Activated CD8-positive, alpha-beta T cell treated with anti-CD3 and anti-CD28 coated beads for 36 hours (primary cell): ENCODE measurements around the gene MBD5. TPM values are rescaled to one million over a fixed set of nuclear protein-coding genes. Genes with fewer than 3 reads are reported as not detected.

Experiments
- ATAC-seq: fragments of 200-7000 bp; cut with Tn5 transposase; one replicate; pipeline ENCODE4 v1.10.0; 2021; ENCODE audit warnings: mild to moderate bottlenecking, moderate library complexity
- CTCF ChIA-PET: fragments of 350-600 bp; sonication (Branson Sonifier 250); formaldehyde crosslinking; loops from one replicate; lab custom pipeline; 2021; ENCODE audit warnings: antibody characterized with exemption; lab: Charles Lee
- POLR2A ChIA-PET: fragments of 350-600 bp; sonication (Branson Sonifier 250); formaldehyde crosslinking; loops from one replicate; lab custom pipeline; 2021; ENCODE audit warnings: antibody characterized with exemption; lab: Charles Lee
- DNase-seq: peaks from one replicate; pipeline ENCODE4 v3.0.0-alpha.2; 2020
- H3K27ac Mint-ChIP-seq: one replicate; pipeline ENCODE4 v1.8.0; 2021; ENCODE audit warnings: mild to moderate bottlenecking, mixed read lengths
- H3K27me3 Mint-ChIP-seq: one replicate; pipeline ENCODE4 v1.8.0; 2021; ENCODE audit warnings: mixed read lengths
- H3K36me3 Mint-ChIP-seq: one replicate; pipeline ENCODE4 v1.8.0; 2021; ENCODE audit warnings: low read depth, mixed read lengths
- H3K4me1 Mint-ChIP-seq: one replicate; pipeline ENCODE4 v1.8.0; 2021; ENCODE audit warnings: low read depth, mixed read lengths
- H3K4me3 Mint-ChIP-seq: one replicate; pipeline ENCODE4 v1.8.0; 2021; ENCODE audit warnings: mild to moderate bottlenecking, moderate library complexity, mixed read lengths
- H3K9me3 Mint-ChIP-seq: one replicate; pipeline ENCODE4 v1.8.0; 2021; ENCODE audit warnings: mixed read lengths
- intact Hi-C: fragments of 100-400 bp; cut with micrococcal nuclease; formaldehyde crosslinking; loops from one replicate; pipeline ENCODE4 v1.10.0; 2022
- total RNA-seq, 2 experiments: library from RNA; stranded (reverse); gene quantifications; one replicate each; pipeline ENCODE4 v1.2.3, GENCODE V29; 2021
- TF ChIP-seq, protein P1 (sequence below): fragments of 200-600 bp; IDR thresholded peaks from one replicate; pipeline ENCODE4 v1.8.0; 2022; ENCODE audit warnings: antibody characterized with exemption, mild to moderate bottlenecking

MBD5 gene
- total RNA-seq, 2 experiments from 2014 or later, result 16.6 to 17.9 TPM

DNA sequence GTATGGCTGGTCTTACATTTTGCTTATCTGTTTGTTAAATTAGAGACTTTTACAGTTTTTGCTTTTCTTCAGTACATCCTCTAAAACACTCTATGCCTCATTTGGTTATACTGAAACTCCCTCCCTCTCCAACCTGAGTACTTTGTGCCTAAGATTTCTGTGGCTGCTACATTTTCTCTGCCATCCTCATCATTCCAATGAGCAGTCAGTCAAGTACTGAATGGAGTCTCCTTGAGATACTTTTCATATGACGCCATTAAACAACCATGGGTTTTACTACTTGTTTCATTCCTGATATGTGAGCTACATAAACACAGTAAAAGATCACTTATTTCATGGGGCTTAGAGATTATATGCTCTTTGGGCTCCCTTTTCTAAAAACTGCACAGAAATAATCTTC is 427.0 kb downstream of the MBD5 start:
- CTCF ChIA-PET, result no interaction called here
- no peak for ATAC-seq
- Mint-ChIP-seq H3K4me1 (no peaks in the 10 kb centered on the region), H3K27me3 (no peaks in the 10 kb centered on the region), H3K36me3 (no peaks in the 10 kb centered on the region), H3K4me3 (no peak overlapping the region), H3K27ac (no peak overlapping the region), H3K9me3 (no peaks in the 10 kb centered on the region)
- intact Hi-C loops, result no loop called here
- TF ChIP-seq, protein P1, sequence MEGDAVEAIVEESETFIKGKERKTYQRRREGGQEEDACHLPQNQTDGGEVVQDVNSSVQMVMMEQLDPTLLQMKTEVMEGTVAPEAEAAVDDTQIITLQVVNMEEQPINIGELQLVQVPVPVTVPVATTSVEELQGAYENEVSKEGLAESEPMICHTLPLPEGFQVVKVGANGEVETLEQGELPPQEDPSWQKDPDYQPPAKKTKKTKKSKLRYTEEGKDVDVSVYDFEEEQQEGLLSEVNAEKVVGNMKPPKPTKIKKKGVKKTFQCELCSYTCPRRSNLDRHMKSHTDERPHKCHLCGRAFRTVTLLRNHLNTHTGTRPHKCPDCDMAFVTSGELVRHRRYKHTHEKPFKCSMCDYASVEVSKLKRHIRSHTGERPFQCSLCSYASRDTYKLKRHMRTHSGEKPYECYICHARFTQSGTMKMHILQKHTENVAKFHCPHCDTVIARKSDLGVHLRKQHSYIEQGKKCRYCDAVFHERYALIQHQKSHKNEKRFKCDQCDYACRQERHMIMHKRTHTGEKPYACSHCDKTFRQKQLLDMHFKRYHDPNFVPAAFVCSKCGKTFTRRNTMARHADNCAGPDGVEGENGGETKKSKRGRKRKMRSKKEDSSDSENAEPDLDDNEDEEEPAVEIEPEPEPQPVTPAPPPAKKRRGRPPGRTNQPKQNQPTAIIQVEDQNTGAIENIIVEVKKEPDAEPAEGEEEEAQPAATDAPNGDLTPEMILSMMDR, result no peak
- no peak for DNase-seq
- POLR2A ChIA-PET, result no interaction called here

DNA sequence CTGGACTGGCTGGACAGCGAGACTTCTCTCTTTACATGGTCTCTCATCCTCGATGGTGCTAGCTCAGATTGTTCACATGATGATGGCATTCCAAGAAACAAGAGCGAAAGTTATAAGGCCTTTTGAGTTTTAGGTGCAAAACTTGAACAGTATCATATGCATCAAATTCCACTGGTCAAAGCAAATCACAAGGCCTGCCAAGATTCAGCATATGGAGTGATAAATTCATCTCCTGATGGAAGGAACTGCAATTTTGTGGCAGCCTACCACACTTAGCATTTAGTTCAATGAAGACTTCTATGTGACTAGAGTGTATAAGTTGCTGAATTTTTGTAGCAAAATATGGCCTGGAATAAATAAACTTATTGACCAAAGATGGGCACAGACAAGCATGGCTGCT is 429.6 kb downstream of the MBD5 start:
- ChIA-PET CTCF (interaction anchor here (0.6 kb wide), 1 partner anchor 475 kb away, joined by 3 read pairs; no protein-coding TSS in a partner anchor), POLR2A (no interaction called here)
- DNase-seq (no peak), ATAC-seq (no peak)
- H3K27ac Mint-ChIP-seq, result no peak overlapping the region
- intact Hi-C loops, result no loop called here
- no peaks in the 10 kb centered on the region for H3K9me3 Mint-ChIP-seq
- H3K4me3 Mint-ChIP-seq, result no peak overlapping the region
- no peaks in the 10 kb centered on the region for H3K27me3 Mint-ChIP-seq
- H3K36me3 Mint-ChIP-seq, result no peaks in the 10 kb centered on the region
- TF ChIP-seq, protein P1, result no peak
- H3K4me1 Mint-ChIP-seq, result no peaks in the 10 kb centered on the region

DNA sequence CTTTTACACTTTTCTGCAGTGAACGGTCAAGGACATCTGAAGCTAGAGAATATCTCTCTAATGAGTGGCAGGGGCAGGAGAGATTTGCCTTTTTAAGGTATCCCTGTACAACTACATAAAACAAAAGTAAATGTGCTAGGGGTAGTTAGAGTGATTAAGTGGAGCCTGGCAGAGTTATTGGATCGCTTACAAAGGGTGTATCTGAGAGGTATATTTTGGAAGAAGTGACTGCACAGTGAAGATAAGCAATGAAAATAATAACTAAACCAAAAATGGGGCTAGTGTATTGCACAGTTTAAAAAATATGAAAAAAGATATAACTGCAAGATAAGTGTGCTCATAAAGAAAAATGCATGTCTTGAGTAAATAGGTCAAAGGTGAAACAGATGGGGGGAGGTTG is 430.2 kb downstream of the MBD5 start:
- no peak overlapping the region for H3K4me3 Mint-ChIP-seq

DNA sequence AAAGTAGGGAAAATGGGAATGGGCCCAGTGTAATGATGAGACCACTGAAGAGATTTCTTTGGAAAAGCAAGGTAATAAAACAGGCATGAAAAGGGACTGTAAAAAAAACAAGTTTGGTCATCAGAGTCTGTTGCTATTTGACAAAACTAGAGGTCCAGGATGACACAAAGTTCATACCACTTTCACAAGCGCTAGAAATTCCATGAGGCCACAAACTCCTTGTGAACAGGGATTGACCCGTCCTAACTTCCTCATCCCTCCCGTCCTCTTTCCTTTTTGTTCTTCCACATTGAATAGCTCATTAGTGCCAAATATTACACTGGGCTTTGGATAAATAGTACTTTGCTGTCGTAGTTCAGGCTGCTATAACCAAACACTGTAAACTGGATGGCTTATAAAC is 434.9 kb downstream of the MBD5 start:
- ATAC-seq, result no peak
- no peak overlapping the region for H3K27ac Mint-ChIP-seq
- H3K4me3 Mint-ChIP-seq, result no peak overlapping the region
- intact Hi-C loops, result no loop called here
- no peaks in the 10 kb centered on the region for H3K9me3 Mint-ChIP-seq
- TF ChIP-seq, protein P1, result no peak
- no peak for DNase-seq
- CTCF ChIA-PET, result no interaction called here
- POLR2A ChIA-PET, result no interaction called here
- H3K4me1 Mint-ChIP-seq, result no peaks in the 10 kb centered on the region
- H3K36me3 Mint-ChIP-seq, result no peaks in the 10 kb centered on the region
- H3K27me3 Mint-ChIP-seq, result no peaks in the 10 kb centered on the region

More for the DNA sequence above, 430.2 kb downstream of the MBD5 start:
- intact Hi-C loops, result no loop called here
- ChIA-PET POLR2A (no interaction called here), CTCF (interaction anchor here (1.1 kb wide), 1 partner anchor 58 kb away, joined by 4 read pairs; no protein-coding TSS in a partner anchor)
- H3K36me3 Mint-ChIP-seq, result no peaks in the 10 kb centered on the region
- no peaks in the 10 kb centered on the region for H3K9me3 Mint-ChIP-seq
- no peaks in the 10 kb centered on the region for H3K27me3 Mint-ChIP-seq
- no peak for ATAC-seq
- TF ChIP-seq, protein P1, result no peak
- H3K4me1 Mint-ChIP-seq, result no peaks in the 10 kb centered on the region
- DNase-seq, result no peak
- H3K27ac Mint-ChIP-seq, result no peak overlapping the region

DNA sequence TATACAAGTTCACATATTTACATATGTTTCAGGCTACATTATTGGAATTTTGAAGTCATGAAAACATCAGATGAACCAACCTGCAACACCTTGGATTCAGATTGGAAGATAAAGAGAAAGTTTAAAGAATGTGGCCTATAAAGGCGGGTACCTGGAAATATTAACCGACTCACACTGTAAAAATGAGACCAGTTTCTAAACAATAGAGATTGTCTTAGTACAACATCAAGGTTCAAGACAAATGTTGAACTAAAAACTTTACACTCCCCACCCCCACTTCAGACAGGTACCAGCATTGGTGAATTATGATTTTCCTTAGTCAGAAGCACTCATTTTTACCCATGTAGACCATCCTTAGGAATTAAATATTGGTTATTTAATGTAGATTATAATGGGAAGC is 437.3 kb downstream of the MBD5 start:
- H3K27me3 Mint-ChIP-seq, result no peaks in the 10 kb centered on the region
- no peaks in the 10 kb centered on the region for H3K9me3 Mint-ChIP-seq
- intact Hi-C loops, result no loop called here
- ATAC-seq (no peak), DNase-seq (no peak)
- ChIA-PET CTCF (no interaction called here), POLR2A (no interaction called here)
- H3K4me3 Mint-ChIP-seq, result no peak overlapping the region
- no peaks in the 10 kb centered on the region for H3K36me3 Mint-ChIP-seq
- TF ChIP-seq, protein P1, result no peak
- H3K4me1 Mint-ChIP-seq, result no peaks in the 10 kb centered on the region
- no peak overlapping the region for H3K27ac Mint-ChIP-seq
